Osteocyte (in vitro differentiated cells): ENCODE data around the gene CACNA1A. TPM values are rescaled to one million over a fixed set of nuclear protein-coding genes. Genes with fewer than 3 reads are reported as not detected.

ENCODE experiments used
- DNase-seq: peaks from one replicate; pipeline ENCODE4 v3.0.0; 2021; ENCODE audit warnings: mixed read lengths; ENCODE audit not compliant: unreplicated experiment; ENCODE audit errors: extremely low spot score
- H3K27ac Mint-ChIP-seq: one replicate; pipeline ENCODE4 v1.8.0; 2021; ENCODE audit warnings: mild to moderate bottlenecking, mixed read lengths; ENCODE audit not compliant: unreplicated experiment
- H3K27me3 Mint-ChIP-seq: one replicate; pipeline ENCODE4 v1.8.0; 2021; ENCODE audit warnings: mixed read lengths; ENCODE audit not compliant: unreplicated experiment
- H3K36me3 Mint-ChIP-seq: one replicate; pipeline ENCODE4 v1.8.0; 2021; ENCODE audit warnings: mixed read lengths; ENCODE audit not compliant: unreplicated experiment
- H3K4me1 Mint-ChIP-seq: one replicate; pipeline ENCODE4 v1.8.0; 2021; ENCODE audit warnings: mixed read lengths; ENCODE audit not compliant: unreplicated experiment
- H3K4me3 Mint-ChIP-seq: one replicate; pipeline ENCODE4 v1.8.0; 2021; ENCODE audit warnings: mild to moderate bottlenecking, moderate library complexity, mixed read lengths; ENCODE audit not compliant: unreplicated experiment
- H3K9me3 Mint-ChIP-seq: one replicate; pipeline ENCODE4 v1.8.0; 2021; ENCODE audit warnings: mixed read lengths; ENCODE audit not compliant: unreplicated experiment
- total RNA-seq: library from RNA; stranded (reverse); gene quantifications from 2 replicates; pipeline ENCODE4 v1.2.1, GENCODE V29; 2021
- TF ChIP-seq, protein P1 (sequence below): fragments of 200-600 bp; sonication (generic); IDR thresholded peaks from 2 replicates; pipeline ENCODE4 v1.5.0; 2021; ENCODE audit warnings: antibody characterized with exemption, mild to moderate bottlenecking, moderate library complexity

Gene CACNA1A
- total RNA-seq, 1 donor from 2014 or later, result 2.3 TPM

DNA sequence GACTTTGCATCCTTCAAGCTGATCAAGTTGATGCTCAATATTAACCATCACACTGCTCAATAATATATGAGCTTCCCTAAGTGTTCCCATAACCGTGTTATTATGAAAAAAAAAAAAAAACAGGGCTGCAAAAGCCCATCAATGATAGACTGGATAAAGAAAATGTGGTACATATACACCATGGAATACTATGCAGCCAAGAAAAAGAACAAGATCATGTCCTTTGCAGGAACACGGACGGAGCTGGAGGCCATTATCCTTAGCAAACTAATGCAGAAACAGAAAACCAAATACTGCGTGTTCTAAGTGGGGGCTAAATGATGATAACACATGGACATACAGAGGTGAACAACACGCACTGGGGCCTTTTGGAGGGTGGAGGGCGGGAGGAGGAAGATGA lies 58.3 kb downstream of the CACNA1A start:
- Mint-ChIP-seq H3K27ac (no peak overlapping the region), H3K4me3 (no peak overlapping the region), H3K36me3 (no peaks in the 10 kb centered on the region), H3K27me3 (no peaks in the 10 kb centered on the region), H3K9me3 (peaks cover 28% of the 10 kb centered on the region), H3K4me1 (no peaks in the 10 kb centered on the region)
- no peak for DNase-seq
- TF ChIP-seq, protein P1, sequence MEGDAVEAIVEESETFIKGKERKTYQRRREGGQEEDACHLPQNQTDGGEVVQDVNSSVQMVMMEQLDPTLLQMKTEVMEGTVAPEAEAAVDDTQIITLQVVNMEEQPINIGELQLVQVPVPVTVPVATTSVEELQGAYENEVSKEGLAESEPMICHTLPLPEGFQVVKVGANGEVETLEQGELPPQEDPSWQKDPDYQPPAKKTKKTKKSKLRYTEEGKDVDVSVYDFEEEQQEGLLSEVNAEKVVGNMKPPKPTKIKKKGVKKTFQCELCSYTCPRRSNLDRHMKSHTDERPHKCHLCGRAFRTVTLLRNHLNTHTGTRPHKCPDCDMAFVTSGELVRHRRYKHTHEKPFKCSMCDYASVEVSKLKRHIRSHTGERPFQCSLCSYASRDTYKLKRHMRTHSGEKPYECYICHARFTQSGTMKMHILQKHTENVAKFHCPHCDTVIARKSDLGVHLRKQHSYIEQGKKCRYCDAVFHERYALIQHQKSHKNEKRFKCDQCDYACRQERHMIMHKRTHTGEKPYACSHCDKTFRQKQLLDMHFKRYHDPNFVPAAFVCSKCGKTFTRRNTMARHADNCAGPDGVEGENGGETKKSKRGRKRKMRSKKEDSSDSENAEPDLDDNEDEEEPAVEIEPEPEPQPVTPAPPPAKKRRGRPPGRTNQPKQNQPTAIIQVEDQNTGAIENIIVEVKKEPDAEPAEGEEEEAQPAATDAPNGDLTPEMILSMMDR, result no peak

DNA sequence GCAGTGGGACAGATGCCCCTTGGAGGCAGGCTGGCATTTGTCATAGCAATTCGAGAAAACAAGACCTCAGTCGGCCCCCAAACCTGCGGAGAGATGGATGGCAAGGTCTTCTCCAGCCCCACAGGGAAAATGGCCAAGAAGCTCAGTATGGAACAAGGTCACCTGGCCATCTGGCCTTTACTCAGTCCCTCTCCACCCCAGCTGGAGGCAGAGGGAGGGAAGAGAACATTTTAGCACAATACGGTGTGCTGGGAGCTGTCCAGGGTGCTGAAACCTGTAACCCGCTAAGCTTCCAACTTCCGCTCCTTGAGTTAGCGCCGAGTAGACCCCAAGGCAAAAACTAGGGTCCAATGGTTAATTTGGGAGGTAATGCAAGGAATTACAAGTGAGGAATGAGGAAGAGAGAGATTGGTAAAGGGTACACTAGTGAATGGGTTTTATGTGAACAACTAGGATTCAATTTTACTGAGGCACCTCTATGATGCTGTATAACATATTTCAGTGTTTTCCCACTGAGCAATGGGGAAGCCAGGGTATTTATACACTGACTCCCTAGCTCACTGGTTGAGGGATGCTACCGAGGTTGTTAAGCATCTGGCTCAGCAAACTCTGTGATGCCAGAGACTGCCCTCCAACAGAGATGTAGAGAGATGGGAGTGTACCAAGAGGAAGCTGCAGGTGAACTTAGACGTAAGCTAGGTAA lies 64.3 kb downstream of the CACNA1A start:
- H3K36me3 Mint-ChIP-seq, result no peaks in the 10 kb centered on the region
- H3K4me1 Mint-ChIP-seq, result no peaks in the 10 kb centered on the region
- H3K4me3 Mint-ChIP-seq, result no peak overlapping the region
- no peak overlapping the region for H3K27ac Mint-ChIP-seq
- TF ChIP-seq, protein P1, result no peak
- peaks cover 13% of the 10 kb centered on the region for H3K9me3 Mint-ChIP-seq
- H3K27me3 Mint-ChIP-seq, result no peaks in the 10 kb centered on the region
- no peak for DNase-seq

DNA sequence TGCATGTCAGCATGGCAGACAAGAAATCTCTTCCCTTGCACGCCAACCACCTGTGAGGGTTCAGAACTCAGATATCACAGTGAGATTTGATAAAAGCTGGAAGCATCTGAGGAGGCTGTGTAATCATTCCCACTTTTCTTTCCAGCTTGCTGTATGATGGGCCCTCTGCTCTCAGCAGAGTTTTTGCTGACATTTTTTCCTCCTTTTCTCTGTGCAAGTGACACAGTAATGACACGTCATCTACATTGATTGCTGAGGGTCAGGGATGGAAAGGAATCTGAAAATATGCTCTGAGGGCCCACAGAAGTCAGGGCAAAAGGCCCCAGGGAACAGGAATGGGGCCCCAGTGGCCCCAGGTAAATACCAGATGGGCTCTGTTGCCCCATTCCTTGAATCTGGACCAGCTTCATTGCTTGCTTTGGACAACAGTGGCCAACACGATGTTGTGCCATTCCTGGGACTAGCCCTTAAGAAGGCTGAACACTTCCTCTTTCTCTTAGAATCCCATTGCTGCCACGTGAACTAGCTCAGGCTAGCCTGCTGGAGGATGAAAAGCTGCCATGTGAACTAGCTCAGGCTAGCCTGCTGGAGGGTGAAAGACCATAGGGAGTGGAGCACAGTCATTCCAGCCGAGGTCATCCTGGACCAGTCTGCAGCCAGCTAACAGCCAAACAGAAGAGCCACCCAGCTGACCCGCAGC lies 68.2 kb downstream of the CACNA1A start:
- H3K4me3 Mint-ChIP-seq, result no peak overlapping the region
- TF ChIP-seq, protein P1, result no peak
- H3K36me3 Mint-ChIP-seq, result no peaks in the 10 kb centered on the region
- H3K27me3 Mint-ChIP-seq, result no peaks in the 10 kb centered on the region
- no peaks in the 10 kb centered on the region for H3K4me1 Mint-ChIP-seq
- peaks cover 8% of the 10 kb centered on the region for H3K9me3 Mint-ChIP-seq
- no peak for DNase-seq
- no peak overlapping the region for H3K27ac Mint-ChIP-seq

DNA sequence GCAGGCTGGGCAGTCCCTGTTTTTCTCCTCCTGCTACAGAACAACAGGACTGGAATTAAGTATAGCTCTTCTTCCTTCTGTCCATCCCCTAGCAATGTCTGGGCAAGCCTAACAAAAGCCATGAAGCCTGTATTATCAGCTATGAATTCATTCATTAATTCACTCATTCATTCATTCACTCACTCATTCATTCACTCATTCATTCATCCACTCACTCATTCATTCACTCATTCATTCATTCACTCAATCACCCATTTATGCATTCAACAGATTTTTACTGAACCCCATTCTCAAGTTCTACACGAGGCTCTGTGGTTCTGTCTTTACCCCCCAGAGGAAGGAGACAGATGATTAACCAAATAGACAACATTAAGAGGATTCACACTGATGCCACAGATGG lies 69.9 kb downstream of the CACNA1A start:
- H3K36me3 Mint-ChIP-seq, result no peaks in the 10 kb centered on the region
- no peak overlapping the region for H3K4me3 Mint-ChIP-seq
- H3K4me1 Mint-ChIP-seq, result no peaks in the 10 kb centered on the region
- TF ChIP-seq, protein P1, result no peak
- peaks cover 5% of the 10 kb centered on the region for H3K9me3 Mint-ChIP-seq
- no peaks in the 10 kb centered on the region for H3K27me3 Mint-ChIP-seq
- no peak for DNase-seq
- H3K27ac Mint-ChIP-seq, result no peak overlapping the region

DNA sequence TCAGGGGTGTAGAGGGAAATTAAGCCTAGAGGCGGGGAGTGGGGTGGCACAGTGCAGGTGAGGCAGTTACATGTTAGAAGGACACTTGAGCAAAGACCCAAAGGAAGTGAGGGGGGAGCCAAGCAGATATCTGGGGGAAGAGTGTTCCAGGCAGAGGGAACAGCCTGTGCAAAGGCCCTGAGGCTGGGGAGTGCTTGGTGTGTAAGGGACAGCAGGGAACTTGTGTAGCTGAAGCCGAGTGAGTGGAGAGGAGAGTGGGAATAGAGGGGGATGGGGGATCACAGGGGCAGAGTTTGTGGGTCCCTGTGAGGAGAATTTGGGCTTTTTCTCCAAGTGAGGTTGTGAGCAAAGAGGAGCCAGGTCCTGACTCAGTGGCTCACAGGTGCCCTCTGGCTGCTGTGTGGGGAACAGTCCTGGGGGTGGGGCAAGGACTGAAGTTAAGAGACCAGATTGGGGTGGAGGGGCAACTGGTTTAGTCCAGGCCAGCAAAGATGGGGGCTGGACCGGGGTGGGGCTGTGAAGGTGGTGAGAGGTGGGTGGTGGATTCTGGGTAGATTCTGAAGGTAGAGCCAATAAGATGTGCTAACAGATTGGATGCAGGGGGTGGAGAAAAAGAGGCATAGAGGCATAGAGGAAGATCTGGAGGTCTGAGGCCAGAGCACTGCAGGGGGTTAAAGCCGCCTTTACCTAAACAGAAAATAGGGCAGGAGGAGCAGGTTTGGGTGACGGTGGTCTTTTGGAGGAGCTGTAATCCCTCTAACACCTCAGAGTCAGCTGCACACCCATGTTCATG lies 75.3 kb downstream of the CACNA1A start:
- Mint-ChIP-seq H3K4me1 (no peaks in the 10 kb centered on the region), H3K4me3 (no peak overlapping the region), H3K27ac (no peak overlapping the region), H3K36me3 (no peaks in the 10 kb centered on the region), H3K27me3 (no peaks in the 10 kb centered on the region), H3K9me3 (no peaks in the 10 kb centered on the region)
- no peak for DNase-seq
- TF ChIP-seq, protein P1, result peak; percentile 60
